HepG2 (cell line): Measurements from ENCODE around the gene LMTK2. TPM values are rescaled to one million over a fixed set of nuclear protein-coding genes. Genes with fewer than 3 reads are reported as not detected.

Experiments used
- ATAC-seq: fragments of 200-7000 bp; cut with Tn5 transposase; 3 replicates; pipeline ENCODE4 v1.9.1; 2020; ENCODE audit warnings: mild to moderate bottlenecking, moderate library complexity
- BruUV-seq: library from RNA; stranded (reverse); fragments of 400-500 nt; replicated peaks from 2 replicates; lab custom pipeline; 2021; lab: Mats Ljungman, UMichigan
- CTCF ChIA-PET: fragments of 300-600 bp; formaldehyde crosslinking; extraction: SDS; loops from one replicate; lab custom pipeline; 2021; ENCODE audit warnings: low total read pairs, inconsistent platforms, low intra/inter-chr PET ratio; lab: Yijun Ruan, JAX
- POLR2A ChIA-PET: fragments of 350-600 bp; sonication (Branson Sonifier 250); formaldehyde crosslinking; loops from one replicate; lab custom pipeline; 2020; ENCODE audit warnings: antibody characterized with exemption, inconsistent platforms; lab: Yijun Ruan, JAX
- DNase-seq: peaks from one replicate; pipeline ENCODE4 v3.0.0-alpha.2; 2015; ENCODE audit warnings: low spot score
- FAIRE-seq: peaks from 3 replicates; lab custom pipeline; 2011; peaks lifted over from hg19 to GRCh38; lab: Jason Lieb, UNC
- H2AFZ ChIP-seq: one replicate; pipeline ENCODE4 v1.6.1; 2011; ENCODE audit warnings: low read length, inconsistent platforms
- H3K27ac ChIP-seq: fragments of 300-600 bp; 3 replicates; pipeline ENCODE4 v1.8.0; 2011; ENCODE audit warnings: mixed run types, mild to moderate bottlenecking, mixed read lengths, low read length, inconsistent platforms; ENCODE audit not compliant: insufficient read depth; ENCODE audit errors: extremely low read length
- H3K27me3 ChIP-seq, 2 experiments: fragments of 200-600 bp in 1 of 2; 2 replicates in 1 of 2; 3 replicates in 1 of 2; pipeline versions ENCODE4 v1.6.0 to v1.8.0; 2011; ENCODE audit warnings: low read length in 2 of 2, mild to moderate bottlenecking in 2 of 2, moderate library complexity in 2 of 2, inconsistent platforms in 1 of 2; ENCODE audit not compliant: insufficient read depth in 2 of 2, control insufficient read depth in 1 of 2
- H3K36me3 ChIP-seq, 2 experiments: fragments of 200-600 bp in 1 of 2; replicated peaks in 1 of 2; 2 replicates in 1 of 2; 3 replicates in 1 of 2; pipeline versions ENCODE4 v1.5.1 to v1.8.0; 2011; ENCODE audit warnings: low read length in 2 of 2, inconsistent platforms in 1 of 2; ENCODE audit not compliant: insufficient read depth in 2 of 2, control insufficient read depth in 1 of 2
- H3K4me1 ChIP-seq: 2 replicates; pipeline ENCODE4 v1.5.1; 2012; ENCODE audit warnings: low read length, inconsistent platforms; ENCODE audit not compliant: insufficient read depth
- H3K4me2 ChIP-seq: 2 replicates; pipeline ENCODE4 v1.6.0; 2011; ENCODE audit warnings: low read depth, low read length, inconsistent platforms
- H3K4me3 ChIP-seq, 3 experiments: fragments of 200-600 bp in 1 of 3; sonication (generic), shearing (Covaris generic) in 1 of 3; replicated peaks in 1 of 3; 2 replicates each; pipeline ENCODE4 v1.5.1; 2011 to 2016; ENCODE audit warnings: low read length in 3 of 3, inconsistent platforms in 2 of 3, low read depth in 2 of 3, mild to moderate bottlenecking in 2 of 3, control low read depth in 1 of 3, mixed read lengths in 1 of 3; ENCODE audit not compliant: insufficient read depth in 1 of 3
- H3K79me2 ChIP-seq: one replicate; pipeline ENCODE4 v1.6.1; 2011; ENCODE audit warnings: low read length, inconsistent platforms; ENCODE audit not compliant: insufficient read depth
- H3K9ac ChIP-seq: 2 replicates; pipeline ENCODE4 v1.6.0; 2011; ENCODE audit warnings: mild to moderate bottlenecking, low read depth, low read length, inconsistent platforms; ENCODE audit not compliant: insufficient read depth
- H3K9me3 ChIP-seq: 2 replicates; pipeline ENCODE4 v1.5.1; 2012; ENCODE audit warnings: mild to moderate bottlenecking, low read length
- H4K20me1 ChIP-seq: 2 replicates; pipeline ENCODE4 v1.6.0; 2011; ENCODE audit warnings: inconsistent platforms, mild to moderate bottlenecking, low read length, moderate library complexity; ENCODE audit not compliant: insufficient read depth
- ARID5B ChIP-seq: IDR thresholded peaks from 2 replicates; pipeline ENCODE4 v1.4.0; 2020; ENCODE audit warnings: mild to moderate bottlenecking, missing genetic modification reagents
- ELF4 ChIP-seq: sonication (generic); formaldehyde crosslinking; IDR thresholded peaks from 2 replicates; pipeline ENCODE4 v1.5.0; 2020; ENCODE audit warnings: missing genetic modification reagents, mild to moderate bottlenecking, moderate library complexity, borderline replicate concordance
- MTA1 ChIP-seq: sonication (generic); formaldehyde crosslinking; IDR thresholded peaks from 2 replicates; pipeline ENCODE4 v1.4.0; 2020; ENCODE audit warnings: missing genetic modification reagents, mild to moderate bottlenecking, borderline replicate concordance
- NFE2 ChIP-seq: sonication (generic); formaldehyde crosslinking; IDR thresholded peaks from 2 replicates; pipeline ENCODE4 v1.4.0; 2020; ENCODE audit warnings: missing genetic modification reagents
- ONECUT2 ChIP-seq: sonication (generic); formaldehyde crosslinking; IDR thresholded peaks from 2 replicates; pipeline ENCODE4 v1.4.0; 2020; ENCODE audit warnings: missing genetic modification reagents
- ZBTB38 ChIP-seq: sonication (generic); formaldehyde crosslinking; IDR thresholded peaks from 2 replicates; pipeline ENCODE4 v1.5.1; 2020; ENCODE audit warnings: mild to moderate bottlenecking, missing genetic modification reagents
- ZNF746 ChIP-seq: sonication (generic); formaldehyde crosslinking; IDR thresholded peaks from 2 replicates; pipeline ENCODE4 v1.8.0; 2022; ENCODE audit warnings: mild to moderate bottlenecking, missing genetic modification reagents
- ZNF850 ChIP-seq: sonication (generic); formaldehyde crosslinking; conservative IDR thresholded peaks from 2 replicates; pipeline ENCODE4 v1.9.0; 2021; ENCODE audit warnings: mild to moderate bottlenecking, missing genetic modification reagents
- WGBS: methylation state at CpG from one replicate; pipeline ENCODE4 v1.1.6; 2017; ENCODE audit warnings: low lambda C conversion rate; 5-methylcytosine and 5-hydroxymethylcytosine counted together
- in situ Hi-C: cut with HindIII; loops from 2 replicates; pipeline ENCODE4 v1.10.0; 2017; ENCODE audit warnings: low pct_unique_long_range_greater_than_20kb; ENCODE audit not compliant: extremely low pct_ligation_motif_present
- intact Hi-C: fragments of 100-400 bp; cut with micrococcal nuclease; formaldehyde crosslinking; loops from one replicate; pipeline ENCODE4 v1.10.0; 2022; ENCODE audit not compliant: unreplicated experiment
- polyA plus RNA-seq, 8 experiments: library from polyadenylated mRNA; depleted of rRNA in 3 of 8; stranded (reverse) in 7 of 8; unstranded in 1 of 8; fragments of >200 nt; fragmentation: Illumina TruSeq in 4 of 8; extraction: Trizol in 4 of 8; gene quantifications; 2 replicates each; pipeline versions ENCODE4 v1.2.1 to v1.2.3, GENCODE V29; 2011 to 2016; ENCODE audit warnings: low read depth in 4 of 8, missing spikeins in 1 of 8, mixed read lengths in 1 of 8; ENCODE audit not compliant: insufficient read depth in 1 of 8
- total RNA-seq, 5 experiments: library from RNA; depleted of rRNA; stranded (reverse); fragments of >200 nt; fragmentation: Illumina TruSeq; extraction: Trizol; gene quantifications; 2 replicates each; pipeline ENCODE4 v1.2.3, GENCODE V29; 2016; ENCODE audit warnings: low read depth in 1 of 5
- TF ChIP-seq, protein P1 (sequence below): sonication (generic); formaldehyde crosslinking; conservative IDR thresholded peaks from 2 replicates; pipeline ENCODE4 v1.4.0; 2020; ENCODE audit warnings: mild to moderate bottlenecking, missing genetic modification reagents, moderate library complexity

Gene LMTK2
- total and polyA plus RNA-seq, 2 of the 13 experiments (the other 11 are each of a cell fraction or from before 2014, with no cell fraction given), result 9.5 to 11.7 TPM

- intact Hi-C loops, result no loop called here
- Histone ChIP-seq H3K9me3 (no peaks in the 10 kb centered on the region), H2AFZ (no peak overlapping the region), H3K4me3 (no peak overlapping the region), H3K27me3 (no peaks in the 10 kb centered on the region), H3K4me1 (peaks cover 93% of the 10 kb centered on the region), H3K79me2 (peaks cover 95% of the 10 kb centered on the region), H3K4me2 (no peak overlapping the region), H3K27ac (peak overlapping the region; percentile 5), H3K36me3 (peaks cover 0 to 17% of the 10 kb centered on the region in 2 experiments; a peak in 4 of 5 replicates), H4K20me1 (no peaks in the 10 kb centered on the region; the same call in 1 of the 2 replicates), H3K9ac (no peak overlapping the region)
- no peak for FAIRE-seq
- BruUV-seq, result no TSS peak
- TF ChIP-seq ELF4 (CRISPR knock-in tag) (no peak), ZNF850 (CRISPR knock-in tag) (no peak), ZBTB38 (CRISPR knock-in tag) (no peak)
- CTCF ChIA-PET, result no interaction called here
- 85% methylated on average over 6 of the region's 6 CpGs for WGBS
- ATAC-seq, result no peak
- in situ Hi-C loops, result no loop called here
- POLR2A ChIA-PET, result no interaction called here
- DNase-seq, result no peak
Observed at GRCh38 chr7:98125759-98126158, 19.1 kb downstream of the LMTK2 start.

- no peaks in the 10 kb centered on the region; the same call in 1 of the 2 replicates for H4K20me1 ChIP-seq
- intact Hi-C loops, result no loop called here
- H3K36me3 ChIP-seq, result peaks cover 0 to 17% of the 10 kb centered on the region in 2 experiments; a peak in 4 of 5 replicates
- H3K4me2 ChIP-seq, result no peak overlapping the region
- ChIA-PET POLR2A (no interaction called here), CTCF (no interaction called here)
- H3K27me3 ChIP-seq, result no peaks in the 10 kb centered on the region
- 77% methylated on average over 7 of the region's 13 CpGs for WGBS
- H2AFZ ChIP-seq, result no peak overlapping the region
- in situ Hi-C loops, result no loop called here
- no peaks in the 10 kb centered on the region for H3K9me3 ChIP-seq
- FAIRE-seq, result no peak
- no peak overlapping the region for H3K9ac ChIP-seq
- BruUV-seq, result no TSS peak
- peaks cover 94% of the 10 kb centered on the region for H3K79me2 ChIP-seq
- no peak for ATAC-seq
- H3K4me3 ChIP-seq, result no peak overlapping the region
- H3K4me1 ChIP-seq, result peaks cover 93% of the 10 kb centered on the region
- H3K27ac ChIP-seq, result peak overlapping the region; percentile 4
- peak; percentile 24 for DNase-seq
- TF ChIP-seq, protein P1, sequence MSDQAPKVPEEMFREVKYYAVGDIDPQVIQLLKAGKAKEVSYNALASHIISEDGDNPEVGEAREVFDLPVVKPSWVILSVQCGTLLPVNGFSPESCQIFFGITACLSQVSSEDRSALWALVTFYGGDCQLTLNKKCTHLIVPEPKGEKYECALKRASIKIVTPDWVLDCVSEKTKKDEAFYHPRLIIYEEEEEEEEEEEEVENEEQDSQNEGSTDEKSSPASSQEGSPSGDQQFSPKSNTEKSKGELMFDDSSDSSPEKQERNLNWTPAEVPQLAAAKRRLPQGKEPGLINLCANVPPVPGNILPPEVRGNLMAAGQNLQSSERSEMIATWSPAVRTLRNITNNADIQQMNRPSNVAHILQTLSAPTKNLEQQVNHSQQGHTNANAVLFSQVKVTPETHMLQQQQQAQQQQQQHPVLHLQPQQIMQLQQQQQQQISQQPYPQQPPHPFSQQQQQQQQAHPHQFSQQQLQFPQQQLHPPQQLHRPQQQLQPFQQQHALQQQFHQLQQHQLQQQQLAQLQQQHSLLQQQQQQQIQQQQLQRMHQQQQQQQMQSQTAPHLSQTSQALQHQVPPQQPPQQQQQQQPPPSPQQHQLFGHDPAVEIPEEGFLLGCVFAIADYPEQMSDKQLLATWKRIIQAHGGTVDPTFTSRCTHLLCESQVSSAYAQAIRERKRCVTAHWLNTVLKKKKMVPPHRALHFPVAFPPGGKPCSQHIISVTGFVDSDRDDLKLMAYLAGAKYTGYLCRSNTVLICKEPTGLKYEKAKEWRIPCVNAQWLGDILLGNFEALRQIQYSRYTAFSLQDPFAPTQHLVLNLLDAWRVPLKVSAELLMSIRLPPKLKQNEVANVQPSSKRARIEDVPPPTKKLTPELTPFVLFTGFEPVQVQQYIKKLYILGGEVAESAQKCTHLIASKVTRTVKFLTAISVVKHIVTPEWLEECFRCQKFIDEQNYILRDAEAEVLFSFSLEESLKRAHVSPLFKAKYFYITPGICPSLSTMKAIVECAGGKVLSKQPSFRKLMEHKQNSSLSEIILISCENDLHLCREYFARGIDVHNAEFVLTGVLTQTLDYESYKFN, result 0 out of 2 replicates have a peak, but pooled peaks have one; percentile 13
- TF ChIP-seq NFE2 (CRISPR knock-in tag) (no peak), ONECUT2 (CRISPR knock-in tag) (no peak), MTA1 (CRISPR knock-in tag) (no peak), ARID5B (CRISPR knock-in tag) (peak; percentile 15; the same call in 1 of the 2 replicates), ZNF746 (no peak)
Observed at GRCh38 chr7:98126311-98127142, 19.9 kb downstream of the LMTK2 start.
